WTC11 (cell line): ENCODE measurements around the gene VEZT. TPM values are rescaled to one million over a fixed set of nuclear protein-coding genes. Genes with fewer than 3 reads are reported as not detected.

Experiments used
- ATAC-seq: fragments of 200-7000 bp; cut with Tn5 transposase; 2 replicates; pipeline ENCODE4 v1.10.0; 2021; ENCODE audit warnings: mild to moderate bottlenecking, moderate library complexity
- CTCF ChIA-PET: fragments of 300-600 bp; sonication (Branson Sonifier 250); formaldehyde crosslinking; loops from one replicate; lab custom pipeline; 2021; ENCODE audit warnings: antibody characterized with exemption; lab: Charles Lee
- POLR2A ChIA-PET: fragments of 350-600 bp; sonication (Branson Sonifier 250); formaldehyde crosslinking; loops from one replicate; lab custom pipeline; 2021; ENCODE audit warnings: antibody characterized with exemption; lab: Charles Lee
- DNase-seq: peaks from one replicate; pipeline ENCODE4 v3.0.0; 2021; ENCODE audit warnings: low spot score
- H3K27ac Mint-ChIP-seq: 2 replicates; pipeline ENCODE4 v1.8.0; 2021; ENCODE audit warnings: mixed read lengths
- H3K27me3 Mint-ChIP-seq: 2 replicates; pipeline ENCODE4 v1.8.0; 2021; ENCODE audit warnings: low read depth, mild to moderate bottlenecking, moderate library complexity, mixed read lengths
- H3K36me3 Mint-ChIP-seq: 2 replicates; pipeline ENCODE4 v1.8.0; 2021; ENCODE audit warnings: mixed read lengths
- H3K4me1 Mint-ChIP-seq: 2 replicates; pipeline ENCODE4 v1.8.0; 2022; ENCODE audit warnings: mixed read lengths
- H3K4me3 Mint-ChIP-seq: 2 replicates; pipeline ENCODE4 v1.8.0; 2021; ENCODE audit warnings: mild to moderate bottlenecking, moderate library complexity, mixed read lengths
- H3K9me3 Mint-ChIP-seq: 2 replicates; pipeline ENCODE4 v1.8.0; 2021; ENCODE audit warnings: mixed read lengths
- CBFB ChIP-seq: sonication (generic); formaldehyde crosslinking; IDR thresholded peaks from 2 replicates; pipeline ENCODE4 v1.8.1; 2022; ENCODE audit warnings: mild to moderate bottlenecking, low read depth, missing genetic modification reagents
- CREM ChIP-seq: sonication (generic); formaldehyde crosslinking; IDR thresholded peaks from 2 replicates; pipeline ENCODE4 v1.8.1; 2022; ENCODE audit warnings: mild to moderate bottlenecking, missing genetic modification reagents, moderate library complexity
- GRHL2 ChIP-seq: fragments of 250-450 bp; sonication (Bioruptor Pico); IDR thresholded peaks from 2 replicates; pipeline ENCODE4 v1.8.0; 2022; ENCODE audit warnings: mild to moderate bottlenecking, moderate library complexity; ENCODE audit not compliant: insufficient replicate concordance, severe bottlenecking
- HMGA2 ChIP-seq: fragments of 250-450 bp; sonication (Bioruptor Pico); IDR thresholded peaks from 2 replicates; pipeline ENCODE4 v1.4.0; 2021; ENCODE audit warnings: mild to moderate bottlenecking, moderate library complexity
- HMGXB4 ChIP-seq: sonication (generic); formaldehyde crosslinking; IDR thresholded peaks from 2 replicates; pipeline ENCODE4 v1.8.1; 2023; ENCODE audit warnings: mild to moderate bottlenecking, moderate library complexity, missing genetic modification reagents
- MAX ChIP-seq: sonication (generic); formaldehyde crosslinking; IDR thresholded peaks from 2 replicates; pipeline ENCODE4 v1.8.0; 2022; ENCODE audit warnings: mild to moderate bottlenecking, missing genetic modification reagents
- NR2C2 ChIP-seq: sonication (generic); formaldehyde crosslinking; IDR thresholded peaks from 2 replicates; pipeline ENCODE4 v1.8.0; 2022; ENCODE audit warnings: mild to moderate bottlenecking, missing genetic modification reagents
- NR3C1 ChIP-seq: sonication (generic); formaldehyde crosslinking; conservative IDR thresholded peaks from 2 replicates; pipeline ENCODE4 v1.8.1; 2023; ENCODE audit warnings: low read depth, mild to moderate bottlenecking, missing genetic modification reagents
- PRDM15 ChIP-seq: sonication (generic); formaldehyde crosslinking; IDR thresholded peaks from 2 replicates; pipeline ENCODE4 v1.8.0; 2022; ENCODE audit warnings: missing genetic modification reagents
- SMAD4 ChIP-seq: sonication (generic); formaldehyde crosslinking; IDR thresholded peaks from 2 replicates; pipeline ENCODE4 v1.8.0; 2022; ENCODE audit warnings: mild to moderate bottlenecking, missing genetic modification reagents
- TP53 ChIP-seq: sonication (generic); formaldehyde crosslinking; IDR thresholded peaks from 2 replicates; pipeline ENCODE4 v1.8.1; 2023; ENCODE audit warnings: mild to moderate bottlenecking, missing genetic modification reagents
- ZNF138 ChIP-seq: sonication (generic); formaldehyde crosslinking; conservative IDR thresholded peaks from 2 replicates; pipeline ENCODE4 v1.8.1; 2022; ENCODE audit warnings: mild to moderate bottlenecking, moderate library complexity, missing genetic modification reagents
- ZNF219 ChIP-seq: sonication (generic); formaldehyde crosslinking; IDR thresholded peaks from 2 replicates; pipeline ENCODE4 v1.8.0; 2023; ENCODE audit warnings: missing genetic modification reagents, mild to moderate bottlenecking, borderline replicate concordance
- ZNF232 ChIP-seq: sonication (generic); formaldehyde crosslinking; IDR thresholded peaks from 2 replicates; pipeline ENCODE4 v1.8.0; 2022; ENCODE audit warnings: mild to moderate bottlenecking, missing genetic modification reagents
- ZNF396 ChIP-seq: fragments of 250-450 bp; sonication (Bioruptor Pico); IDR thresholded peaks from 2 replicates; pipeline ENCODE4 v1.8.0; 2021; ENCODE audit warnings: mild to moderate bottlenecking, moderate library complexity, borderline replicate concordance
- ZNF512 ChIP-seq: sonication (generic); formaldehyde crosslinking; IDR thresholded peaks from 2 replicates; pipeline ENCODE4 v1.8.1; 2022; ENCODE audit warnings: missing genetic modification reagents, borderline replicate concordance
- total RNA-seq: library from RNA; stranded (reverse); gene quantifications from 3 replicates; pipeline ENCODE4 v1.2.3, GENCODE V29; 2021
- TF ChIP-seq, protein P1 (sequence below): fragments of 250-450 bp; sonication (Bioruptor Pico); IDR thresholded peaks from 2 replicates; pipeline ENCODE4 v1.9.0; 2021; ENCODE audit warnings: moderate library complexity, mild to moderate bottlenecking, inconsistent platforms, borderline replicate concordance
- TF ChIP-seq, protein P2 (sequence below): sonication (generic); formaldehyde crosslinking; IDR thresholded peaks from 2 replicates; pipeline ENCODE4 v1.8.1; 2022; ENCODE audit warnings: low read depth, missing genetic modification reagents, borderline replicate concordance
- TF ChIP-seq, protein P3 (sequence below): sonication (generic); formaldehyde crosslinking; IDR thresholded peaks from 2 replicates; pipeline ENCODE4 v1.8.0; 2023; ENCODE audit warnings: missing genetic modification reagents
- TF ChIP-seq, protein P4 (sequence below): sonication (generic); formaldehyde crosslinking; conservative IDR thresholded peaks from 2 replicates; pipeline ENCODE4 v1.8.1; 2023; ENCODE audit warnings: mild to moderate bottlenecking, low read depth, missing genetic modification reagents, moderate library complexity

The VEZT gene
- total RNA-seq, 1 experiment from 2014 or later: 54.5 TPM

DNA sequence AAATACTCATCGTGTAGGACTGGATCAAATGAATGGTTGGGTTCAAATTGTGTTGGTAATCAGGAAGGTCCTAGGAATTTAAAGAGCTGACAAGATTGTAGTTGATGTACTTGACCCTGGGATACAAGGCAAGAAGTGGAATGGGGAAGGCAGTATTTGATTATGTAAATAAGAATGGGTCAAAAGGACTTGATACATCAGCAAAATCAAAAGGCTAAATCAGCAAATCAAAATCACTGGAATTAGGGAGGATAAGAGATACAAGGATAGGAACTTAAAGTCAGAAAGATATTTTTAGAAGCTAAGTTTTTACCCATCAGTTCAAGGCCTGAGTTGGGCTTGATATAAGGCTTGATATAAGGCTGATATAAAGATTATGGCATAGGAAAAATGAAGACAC is 65.8 kb downstream of the VEZT start:
- Mint-ChIP-seq H3K4me1 (peaks cover 5% of the 10 kb centered on the region; the same call in 1 of the 2 replicates), H3K27me3 (no peaks in the 10 kb centered on the region), H3K27ac (no peak overlapping the region), H3K36me3 (peaks cover 32% of the 10 kb centered on the region), H3K4me3 (no peak overlapping the region), H3K9me3 (no peaks in the 10 kb centered on the region)
- DNase-seq (no peak), ATAC-seq (no peak)
- ChIA-PET CTCF (interaction anchor here (1.3 kb wide), 1 partner anchor 53 kb away, joined by 3 read pairs; no protein-coding TSS in a partner anchor), POLR2A (no interaction called here)
- TF ChIP-seq, protein P1, sequence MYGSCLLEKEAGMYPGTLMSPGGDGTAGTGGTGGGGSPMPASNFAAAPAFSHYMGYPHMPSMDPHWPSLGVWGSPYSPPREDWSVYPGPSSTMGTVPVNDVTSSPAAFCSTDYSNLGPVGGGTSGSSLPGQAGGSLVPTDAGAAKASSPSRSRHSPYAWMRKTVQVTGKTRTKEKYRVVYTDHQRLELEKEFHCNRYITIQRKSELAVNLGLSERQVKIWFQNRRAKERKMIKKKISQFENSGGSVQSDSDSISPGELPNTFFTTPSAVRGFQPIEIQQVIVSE: no peak
- TF ChIP-seq ZNF396: no peak
- TF ChIP-seq NR2C2 (CRISPR knock-in tag): no peak
- TF ChIP-seq CREM (CRISPR knock-in tag): no peak
- no peak for TF ChIP-seq TP53
- TF ChIP-seq SMAD4: no peak
- TF ChIP-seq, protein P2, sequence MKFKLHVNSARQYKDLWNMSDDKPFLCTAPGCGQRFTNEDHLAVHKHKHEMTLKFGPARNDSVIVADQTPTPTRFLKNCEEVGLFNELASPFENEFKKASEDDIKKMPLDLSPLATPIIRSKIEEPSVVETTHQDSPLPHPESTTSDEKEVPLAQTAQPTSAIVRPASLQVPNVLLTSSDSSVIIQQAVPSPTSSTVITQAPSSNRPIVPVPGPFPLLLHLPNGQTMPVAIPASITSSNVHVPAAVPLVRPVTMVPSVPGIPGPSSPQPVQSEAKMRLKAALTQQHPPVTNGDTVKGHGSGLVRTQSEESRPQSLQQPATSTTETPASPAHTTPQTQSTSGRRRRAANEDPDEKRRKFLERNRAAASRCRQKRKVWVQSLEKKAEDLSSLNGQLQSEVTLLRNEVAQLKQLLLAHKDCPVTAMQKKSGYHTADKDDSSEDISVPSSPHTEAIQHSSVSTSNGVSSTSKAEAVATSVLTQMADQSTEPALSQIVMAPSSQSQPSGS (CRISPR knock-in tag): no peak
- no peak for TF ChIP-seq NR3C1 (CRISPR knock-in tag)
- TF ChIP-seq MAX (CRISPR knock-in tag): no peak
- TF ChIP-seq, protein P3, sequence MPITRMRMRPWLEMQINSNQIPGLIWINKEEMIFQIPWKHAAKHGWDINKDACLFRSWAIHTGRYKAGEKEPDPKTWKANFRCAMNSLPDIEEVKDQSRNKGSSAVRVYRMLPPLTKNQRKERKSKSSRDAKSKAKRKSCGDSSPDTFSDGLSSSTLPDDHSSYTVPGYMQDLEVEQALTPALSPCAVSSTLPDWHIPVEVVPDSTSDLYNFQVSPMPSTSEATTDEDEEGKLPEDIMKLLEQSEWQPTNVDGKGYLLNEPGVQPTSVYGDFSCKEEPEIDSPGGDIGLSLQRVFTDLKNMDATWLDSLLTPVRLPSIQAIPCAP: no peak
- TF ChIP-seq, protein P4, sequence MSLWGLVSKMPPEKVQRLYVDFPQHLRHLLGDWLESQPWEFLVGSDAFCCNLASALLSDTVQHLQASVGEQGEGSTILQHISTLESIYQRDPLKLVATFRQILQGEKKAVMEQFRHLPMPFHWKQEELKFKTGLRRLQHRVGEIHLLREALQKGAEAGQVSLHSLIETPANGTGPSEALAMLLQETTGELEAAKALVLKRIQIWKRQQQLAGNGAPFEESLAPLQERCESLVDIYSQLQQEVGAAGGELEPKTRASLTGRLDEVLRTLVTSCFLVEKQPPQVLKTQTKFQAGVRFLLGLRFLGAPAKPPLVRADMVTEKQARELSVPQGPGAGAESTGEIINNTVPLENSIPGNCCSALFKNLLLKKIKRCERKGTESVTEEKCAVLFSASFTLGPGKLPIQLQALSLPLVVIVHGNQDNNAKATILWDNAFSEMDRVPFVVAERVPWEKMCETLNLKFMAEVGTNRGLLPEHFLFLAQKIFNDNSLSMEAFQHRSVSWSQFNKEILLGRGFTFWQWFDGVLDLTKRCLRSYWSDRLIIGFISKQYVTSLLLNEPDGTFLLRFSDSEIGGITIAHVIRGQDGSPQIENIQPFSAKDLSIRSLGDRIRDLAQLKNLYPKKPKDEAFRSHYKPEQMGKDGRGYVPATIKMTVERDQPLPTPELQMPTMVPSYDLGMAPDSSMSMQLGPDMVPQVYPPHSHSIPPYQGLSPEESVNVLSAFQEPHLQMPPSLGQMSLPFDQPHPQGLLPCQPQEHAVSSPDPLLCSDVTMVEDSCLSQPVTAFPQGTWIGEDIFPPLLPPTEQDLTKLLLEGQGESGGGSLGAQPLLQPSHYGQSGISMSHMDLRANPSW (CRISPR knock-in tag): no peak
- TF ChIP-seq ZNF232 (CRISPR knock-in tag): no peak
- TF ChIP-seq ZNF512 (CRISPR knock-in tag): no peak
- no peak for TF ChIP-seq HMGXB4 (CRISPR knock-in tag)
- no peak for TF ChIP-seq PRDM15 (CRISPR knock-in tag)
- TF ChIP-seq CBFB: no peak
- TF ChIP-seq GRHL2 (CRISPR knock-in tag): no peak
- TF ChIP-seq ZNF219 (CRISPR knock-in tag): no peak
- TF ChIP-seq ZNF138 (CRISPR knock-in tag): no peak
- TF ChIP-seq HMGA2 (CRISPR knock-in tag): no peak
